Activated naive CD8-positive, alpha-beta T cell (primary cell): ENCODE results near the gene AGTR2.
"Not testable (repeated sequence)": the region's sequence is repeated elsewhere in the genome, so short reads cannot be mapped to it uniquely, and the experiment has no call there.

Experiments
- H3K27ac Mint-ChIP-seq: one replicate; pipeline ENCODE4 v1.8.0; 2021; ENCODE audit warnings: mixed read lengths
- H3K27me3 Mint-ChIP-seq: one replicate; pipeline ENCODE4 v1.8.0; 2021; ENCODE audit warnings: mixed read lengths
- H3K36me3 Mint-ChIP-seq: one replicate; pipeline ENCODE4 v1.8.0; 2021; ENCODE audit warnings: mixed read lengths
- H3K4me1 Mint-ChIP-seq: one replicate; pipeline ENCODE4 v1.8.0; 2021; ENCODE audit warnings: low read depth, mixed read lengths
- H3K4me3 Mint-ChIP-seq: one replicate; pipeline ENCODE4 v1.8.0; 2021; ENCODE audit warnings: mild to moderate bottlenecking, mixed read lengths
- H3K9me3 Mint-ChIP-seq: one replicate; pipeline ENCODE4 v1.8.0; 2021; ENCODE audit warnings: low read depth, mixed read lengths

The AGTR2 gene, protein sequence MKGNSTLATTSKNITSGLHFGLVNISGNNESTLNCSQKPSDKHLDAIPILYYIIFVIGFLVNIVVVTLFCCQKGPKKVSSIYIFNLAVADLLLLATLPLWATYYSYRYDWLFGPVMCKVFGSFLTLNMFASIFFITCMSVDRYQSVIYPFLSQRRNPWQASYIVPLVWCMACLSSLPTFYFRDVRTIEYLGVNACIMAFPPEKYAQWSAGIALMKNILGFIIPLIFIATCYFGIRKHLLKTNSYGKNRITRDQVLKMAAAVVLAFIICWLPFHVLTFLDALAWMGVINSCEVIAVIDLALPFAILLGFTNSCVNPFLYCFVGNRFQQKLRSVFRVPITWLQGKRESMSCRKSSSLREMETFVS

DNA sequence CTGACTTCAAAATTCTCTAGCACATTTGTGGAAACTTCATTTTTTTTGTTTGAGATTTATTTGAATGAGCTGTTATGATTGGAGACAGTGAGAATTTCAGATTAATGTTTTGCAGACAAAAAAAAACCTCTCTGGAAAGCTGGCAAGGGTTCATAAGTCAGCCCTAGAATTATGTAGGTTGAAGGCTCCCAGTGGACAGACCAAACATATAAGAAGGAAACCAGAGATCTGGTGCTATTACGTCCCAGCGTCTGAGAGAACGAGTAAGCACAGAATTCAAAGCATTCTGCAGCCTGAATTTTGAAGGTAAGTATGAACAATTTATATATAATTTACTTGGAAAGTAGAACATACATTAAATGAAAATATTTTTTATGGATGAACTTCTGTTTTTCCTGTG is at the start of gene AGTR2:
AGTR2 (plus strand) TSS at position 234 of the 400 bp plus-strand sequence. CDS start 1,537 bp downstream, outside the sequence.
- Mint-ChIP-seq H3K4me3 (no peak within 1 kb of the TSS), H3K36me3 (no peaks in the 10 kb centered on the region), H3K27me3 (no peaks in the 10 kb centered on the region), H3K9me3 (no peaks in the 10 kb centered on the region), H3K4me1 (no peaks in the 10 kb centered on the region), H3K27ac (no peak within 1 kb of the TSS)

DNA sequence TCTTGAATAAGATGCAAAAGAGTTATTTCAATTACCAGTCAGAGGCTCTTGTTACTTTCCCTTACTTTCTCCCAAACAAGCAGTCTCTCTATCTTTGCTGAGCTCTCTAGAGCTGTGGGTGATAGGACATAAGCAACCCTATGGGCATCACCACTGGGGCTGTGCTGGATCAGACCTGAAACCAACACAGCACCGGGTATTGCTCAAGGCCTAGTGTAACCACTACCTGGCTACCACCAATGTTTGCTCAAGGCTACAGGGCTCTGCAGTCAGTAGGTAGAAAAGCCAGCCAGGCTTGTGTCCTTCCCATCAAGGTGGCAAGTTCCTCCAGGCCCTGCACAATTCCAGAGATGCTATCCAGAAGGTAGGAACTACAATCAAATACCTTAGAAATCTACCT is 35.3 kb upstream of the AGTR2 start:
- H3K9me3 Mint-ChIP-seq = peaks cover 4% of the 10 kb centered on the region
- H3K27ac Mint-ChIP-seq = no peak overlapping the region
- H3K27me3 Mint-ChIP-seq = no peaks in the 10 kb centered on the region

DNA sequence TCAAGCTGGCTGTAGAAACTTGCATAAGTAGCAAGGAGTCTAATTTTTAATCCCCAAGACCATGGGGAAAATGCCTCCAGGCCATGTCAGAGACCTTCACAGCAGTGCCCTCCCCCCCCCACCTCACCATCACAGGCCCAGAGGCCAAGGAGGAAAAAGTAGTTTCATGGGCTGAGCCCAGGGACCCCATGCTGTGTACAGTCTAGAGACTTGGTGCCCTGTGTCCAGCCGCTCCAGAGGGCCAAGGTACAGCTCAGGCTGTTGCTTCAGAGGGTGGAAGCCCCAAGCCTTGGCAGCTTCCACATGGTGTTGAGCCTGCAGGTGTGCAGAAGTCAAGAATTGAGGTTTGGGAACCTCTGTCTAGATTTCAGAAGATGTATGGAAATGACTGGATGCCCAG is 29.3 kb upstream of the AGTR2 start:
- H3K27me3 Mint-ChIP-seq, H3K4me1 Mint-ChIP-seq, H3K9me3 Mint-ChIP-seq, H3K36me3 Mint-ChIP-seq, H3K4me3 Mint-ChIP-seq, H3K27ac Mint-ChIP-seq: not testable (repeated sequence)

More for the DNA sequence above, 35.3 kb upstream of the AGTR2 start:
- no peak overlapping the region for H3K4me3 Mint-ChIP-seq
- no peaks in the 10 kb centered on the region for H3K36me3 Mint-ChIP-seq
- H3K4me1 Mint-ChIP-seq = no peaks in the 10 kb centered on the region

DNA sequence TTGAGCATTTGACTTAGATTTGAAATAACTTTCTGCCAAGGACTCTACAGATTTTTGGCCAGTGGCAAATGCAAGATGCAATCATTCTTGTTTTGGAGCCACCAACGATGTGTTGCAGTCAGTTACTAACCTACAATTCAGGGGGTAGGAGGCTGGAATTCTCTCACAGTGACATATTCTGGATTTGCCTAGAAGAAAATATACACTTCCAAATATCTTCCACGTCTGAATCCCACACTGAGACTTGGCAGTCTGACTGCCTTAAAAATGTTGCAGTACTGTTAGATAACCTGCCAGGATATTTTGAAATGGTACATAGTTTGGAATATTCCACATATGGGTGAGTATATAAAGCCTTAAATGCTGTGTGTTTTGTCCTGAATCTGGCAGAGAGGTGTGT is 27.6 kb upstream of the AGTR2 start:
- Mint-ChIP-seq H3K9me3 (no peaks in the 10 kb centered on the region), H3K27ac (no peak overlapping the region), H3K36me3 (no peaks in the 10 kb centered on the region), H3K27me3 (no peaks in the 10 kb centered on the region), H3K4me1 (no peaks in the 10 kb centered on the region), H3K4me3 (no peak overlapping the region)

DNA sequence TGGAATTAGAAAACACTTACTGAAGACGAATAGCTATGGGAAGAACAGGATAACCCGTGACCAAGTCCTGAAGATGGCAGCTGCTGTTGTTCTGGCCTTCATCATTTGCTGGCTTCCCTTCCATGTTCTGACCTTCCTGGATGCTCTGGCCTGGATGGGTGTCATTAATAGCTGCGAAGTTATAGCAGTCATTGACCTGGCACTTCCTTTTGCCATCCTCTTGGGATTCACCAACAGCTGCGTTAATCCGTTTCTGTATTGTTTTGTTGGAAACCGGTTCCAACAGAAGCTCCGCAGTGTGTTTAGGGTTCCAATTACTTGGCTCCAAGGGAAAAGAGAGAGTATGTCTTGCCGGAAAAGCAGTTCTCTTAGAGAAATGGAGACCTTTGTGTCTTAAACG is 2.4 kb downstream of the AGTR2 start:
- Mint-ChIP-seq H3K4me1 (no peaks in the 10 kb centered on the region), H3K9me3 (no peaks in the 10 kb centered on the region), H3K4me3 (no peak overlapping the region), H3K36me3 (no peaks in the 10 kb centered on the region), H3K27ac (no peak overlapping the region), H3K27me3 (no peaks in the 10 kb centered on the region)

DNA sequence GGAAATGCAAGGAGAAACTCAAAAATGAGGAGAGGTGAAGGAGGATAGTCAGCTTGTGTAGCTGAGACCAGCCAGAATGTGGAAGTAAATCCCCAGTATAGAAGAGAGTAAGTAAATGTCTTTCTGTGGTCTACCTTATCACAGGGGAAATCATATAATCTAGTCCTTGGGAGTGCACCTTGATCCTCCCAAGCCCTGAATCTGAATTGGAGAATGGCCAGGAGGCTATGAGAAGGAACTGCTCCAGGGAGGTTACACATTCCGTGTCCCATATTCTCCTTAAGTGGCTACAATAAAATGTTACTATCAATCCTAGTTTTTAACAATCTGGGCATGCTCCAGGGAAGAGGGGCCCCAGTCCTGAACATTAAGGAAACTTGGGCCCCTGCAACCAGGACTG is 10.8 kb downstream of the AGTR2 start:
- no peak overlapping the region for H3K4me3 Mint-ChIP-seq
- H3K9me3 Mint-ChIP-seq = peaks cover 4% of the 10 kb centered on the region
- no peaks in the 10 kb centered on the region for H3K27me3 Mint-ChIP-seq
- H3K27ac Mint-ChIP-seq = no peak overlapping the region
- H3K36me3 Mint-ChIP-seq = no peaks in the 10 kb centered on the region
- no peaks in the 10 kb centered on the region for H3K4me1 Mint-ChIP-seq

DNA sequence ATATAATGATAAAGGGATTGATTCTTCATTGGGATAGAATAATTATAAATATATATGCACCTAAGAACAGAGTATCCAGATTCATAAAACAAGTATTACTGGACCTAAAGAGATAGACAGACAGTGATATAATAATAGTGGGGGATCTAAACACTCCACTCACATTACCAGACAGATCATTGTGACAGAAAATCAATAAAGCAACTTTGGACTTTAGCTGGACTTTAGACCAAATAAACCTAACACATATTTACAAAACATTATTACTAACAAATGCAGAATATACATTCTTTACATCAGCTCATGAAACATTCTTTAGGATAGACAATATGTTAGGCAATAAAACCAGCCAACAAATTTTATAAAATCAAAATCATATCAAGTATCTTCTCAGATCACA is 14.6 kb downstream of the AGTR2 start:
- H3K4me1 Mint-ChIP-seq = no peaks in the 10 kb centered on the region
- no peak overlapping the region for H3K4me3 Mint-ChIP-seq
- no peak overlapping the region for H3K27ac Mint-ChIP-seq
- H3K9me3 Mint-ChIP-seq = peaks cover 4% of the 10 kb centered on the region
- H3K36me3 Mint-ChIP-seq = no peaks in the 10 kb centered on the region
- no peaks in the 10 kb centered on the region for H3K27me3 Mint-ChIP-seq

DNA sequence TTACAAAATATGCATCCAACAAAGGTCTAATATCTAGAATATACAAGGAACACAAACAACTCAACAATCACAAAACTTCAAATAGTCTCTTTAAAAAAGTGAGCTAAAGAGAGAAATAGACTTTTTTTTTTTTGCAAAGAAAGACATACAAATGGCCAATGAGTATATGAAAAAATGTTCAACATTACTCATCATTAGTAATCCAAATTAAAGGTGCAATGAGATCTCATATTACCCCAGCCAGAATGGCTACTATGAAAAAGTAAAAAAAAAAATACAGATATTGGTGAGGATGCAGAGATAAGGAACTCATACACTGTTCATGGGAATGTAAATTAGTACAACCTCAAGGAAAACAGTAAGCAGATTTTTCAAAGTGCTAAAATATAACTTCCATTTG is 24.1 kb downstream of the AGTR2 start:
- Mint-ChIP-seq H3K36me3 (no peaks in the 10 kb centered on the region), H3K27ac (no peak overlapping the region), H3K9me3 (no peaks in the 10 kb centered on the region), H3K27me3 (no peaks in the 10 kb centered on the region), H3K4me3 (no peak overlapping the region), H3K4me1 (no peaks in the 10 kb centered on the region)

DNA sequence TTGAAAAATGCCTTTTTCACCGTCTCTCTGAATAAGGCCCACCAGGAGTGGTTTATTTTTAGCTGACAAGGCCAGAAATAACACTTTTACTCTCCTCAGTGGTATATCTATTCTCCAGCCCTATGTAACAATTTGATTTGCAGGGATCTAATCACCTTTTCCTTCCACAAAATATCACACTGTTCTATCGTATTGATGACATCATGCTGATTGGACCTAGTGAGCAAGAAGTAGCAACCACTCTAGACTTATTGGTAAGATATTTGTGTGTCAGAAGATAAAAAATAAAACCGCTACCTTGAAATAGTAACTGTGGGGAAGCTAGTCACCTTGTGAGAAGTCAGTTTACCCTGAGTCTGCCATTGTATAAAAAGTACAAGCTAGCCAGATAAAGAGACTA is 27.7 kb downstream of the AGTR2 start:
- no peak overlapping the region for H3K4me3 Mint-ChIP-seq
- no peak overlapping the region for H3K27ac Mint-ChIP-seq
- H3K4me1 Mint-ChIP-seq = no peaks in the 10 kb centered on the region
- no peaks in the 10 kb centered on the region for H3K36me3 Mint-ChIP-seq
- H3K27me3 Mint-ChIP-seq = no peaks in the 10 kb centered on the region
- no peaks in the 10 kb centered on the region for H3K9me3 Mint-ChIP-seq

DNA sequence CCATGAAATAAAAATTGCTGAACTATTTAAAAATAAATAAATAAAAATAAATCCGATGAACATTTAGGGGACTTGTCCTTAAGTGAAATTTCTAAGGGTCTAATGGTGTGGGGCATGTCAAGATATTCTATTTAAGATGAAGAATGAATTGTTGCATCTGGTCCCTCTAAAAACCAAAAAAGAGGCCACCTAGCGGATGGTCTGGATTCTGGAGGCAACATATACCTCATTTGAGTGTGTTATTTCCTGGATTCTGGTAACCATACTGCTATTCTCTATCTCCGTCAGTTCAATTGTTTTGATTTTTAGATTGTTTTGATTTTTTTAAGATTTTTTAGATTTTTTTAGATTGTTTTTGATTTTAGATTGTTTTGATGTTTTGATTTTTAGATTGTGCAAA is 28.3 kb downstream of the AGTR2 start:
- H3K27ac Mint-ChIP-seq = no peak overlapping the region
- no peaks in the 10 kb centered on the region for H3K4me1 Mint-ChIP-seq
- no peaks in the 10 kb centered on the region for H3K27me3 Mint-ChIP-seq
- H3K9me3 Mint-ChIP-seq = no peaks in the 10 kb centered on the region
- no peak overlapping the region for H3K4me3 Mint-ChIP-seq
- no peaks in the 10 kb centered on the region for H3K36me3 Mint-ChIP-seq

DNA sequence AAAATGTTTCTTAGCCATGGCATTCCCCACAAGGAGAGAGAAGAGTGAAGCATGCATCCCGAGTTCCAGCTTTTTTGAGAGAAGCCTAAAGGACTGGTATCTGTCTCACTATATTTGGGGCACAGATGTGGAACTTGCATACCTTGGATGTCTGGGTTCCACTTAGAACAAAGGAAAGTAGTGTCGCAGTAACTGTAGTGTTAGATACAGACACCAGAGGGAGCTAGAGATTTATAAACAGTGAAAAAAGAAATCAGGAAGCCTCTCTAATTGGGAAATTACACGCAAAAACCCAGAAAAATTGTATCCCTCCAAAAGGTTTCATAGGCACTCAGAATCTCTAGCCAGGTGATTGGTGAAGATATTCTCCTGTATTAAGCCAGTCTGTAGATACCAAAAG is 34.4 kb downstream of the AGTR2 start:
- no peaks in the 10 kb centered on the region for H3K36me3 Mint-ChIP-seq
- no peak overlapping the region for H3K4me3 Mint-ChIP-seq
- no peaks in the 10 kb centered on the region for H3K9me3 Mint-ChIP-seq
- H3K4me1 Mint-ChIP-seq = no peaks in the 10 kb centered on the region
- no peaks in the 10 kb centered on the region for H3K27me3 Mint-ChIP-seq
- no peak overlapping the region for H3K27ac Mint-ChIP-seq

DNA sequence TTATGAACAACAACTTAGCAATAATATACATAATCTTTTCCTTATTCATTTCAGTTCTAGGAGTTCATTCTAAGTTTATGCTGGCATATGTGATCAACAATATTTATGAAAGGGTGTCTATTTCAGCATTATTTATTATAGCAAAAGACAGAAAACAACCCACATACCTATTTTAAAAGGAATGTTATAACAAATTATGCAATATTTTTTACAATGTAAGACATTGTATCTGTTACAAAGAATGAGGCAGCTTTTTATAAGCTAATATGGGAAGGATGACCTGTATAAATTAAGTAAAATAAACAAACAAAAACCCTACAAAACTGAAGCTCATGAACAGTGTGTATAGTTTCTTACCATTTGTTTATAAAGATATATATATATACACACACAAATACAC is 42.7 kb downstream of the AGTR2 start:
- H3K27me3 Mint-ChIP-seq = no peaks in the 10 kb centered on the region
- no peaks in the 10 kb centered on the region for H3K9me3 Mint-ChIP-seq
- H3K27ac Mint-ChIP-seq = no peak overlapping the region
- no peaks in the 10 kb centered on the region for H3K4me1 Mint-ChIP-seq
- H3K4me3 Mint-ChIP-seq = no peak overlapping the region
- H3K36me3 Mint-ChIP-seq = no peaks in the 10 kb centered on the region

DNA sequence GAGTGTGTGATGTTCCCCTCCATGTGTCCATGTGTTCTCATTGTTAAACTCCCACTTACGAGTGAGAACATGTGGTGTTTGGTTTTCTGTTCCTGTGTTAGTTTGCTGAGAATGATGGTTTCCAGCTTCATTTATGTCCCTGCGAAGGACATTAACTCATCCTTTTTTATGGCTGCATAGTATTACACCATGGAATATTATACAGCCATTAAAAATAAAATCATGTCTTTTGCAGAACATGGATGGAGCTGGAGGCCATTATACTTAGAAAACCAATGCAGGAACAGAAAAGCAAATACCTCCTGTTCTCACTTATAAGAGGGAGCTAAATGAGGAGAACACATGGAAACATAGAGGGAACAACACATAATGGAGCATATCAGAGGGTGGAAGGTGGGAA is 46.5 kb downstream of the AGTR2 start:
- not testable (repeated sequence) for H3K9me3 Mint-ChIP-seq, H3K4me3 Mint-ChIP-seq, H3K27me3 Mint-ChIP-seq, H3K27ac Mint-ChIP-seq, H3K36me3 Mint-ChIP-seq, H3K4me1 Mint-ChIP-seq
